Gastrocnemius medialis (tissue), 4 donors: ENCODE measurements around the gene TRIM14. TPM values are rescaled to one million over a fixed set of nuclear protein-coding genes. Genes with fewer than 3 reads are reported as not detected.
A peak's percentile ranks its signal among the peaks of the same experiment; 100 is the strongest.

Experiments
- ATAC-seq, 2 donors: fragments of 150-250 bp; one replicate each; pipeline ENCODE4 v1.9.1; 2016
- DNase-seq, 2 donors: peaks; one replicate each; pipeline ENCODE4 v3.0.0-alpha.2; 2019
- H3K27ac ChIP-seq, 4 donors: fragments of 200-600 bp; sonication (generic); 1 replicate in 1 of 4; 2 replicates in 3 of 4; pipeline ENCODE4 v1.5.1; 2016 to 2018; ENCODE audit warnings: mild to moderate bottlenecking in 2 of 4, moderate library complexity in 1 of 4
- H3K27me3 ChIP-seq, 3 donors: fragments of 200-600 bp; sonication (generic) in 2 of 3; 1 replicate in 1 of 3; 2 replicates in 2 of 3; pipeline versions ENCODE4 v1.5.1 to v1.6.0; 2016 to 2019; ENCODE audit warnings: mild to moderate bottlenecking in 1 of 3, moderate library complexity in 1 of 3
- H3K36me3 ChIP-seq, 2 donors: fragments of 200-600 bp; sonication (generic) in 1 of 2; one replicate each; pipeline ENCODE4 v1.5.1; 2017 to 2018
- H3K4me1 ChIP-seq, 2 donors: fragments of 200-600 bp; sonication (generic) in 1 of 2; one replicate each; pipeline ENCODE4 v1.5.1; 2016 to 2017; ENCODE audit warnings: mild to moderate bottlenecking in 2 of 2
- H3K4me3 ChIP-seq, 4 donors: fragments of 200-600 bp; sonication (generic) in 3 of 4; 1 replicate in 1 of 4; 2 replicates in 3 of 4; pipeline ENCODE4 v1.5.1; 2016 to 2019; ENCODE audit warnings: mild to moderate bottlenecking in 2 of 4
- H3K9me3 ChIP-seq, 3 donors: fragments of 200-600 bp; sonication (generic) in 2 of 3; 1 replicate in 1 of 3; 2 replicates in 2 of 3; pipeline ENCODE4 v1.5.1; 2016 to 2019
- CTCF ChIP-seq, 5 experiments: fragments of 450-650 bp in 3 of 5; fragments of 200-600 bp in 2 of 5; sonication (generic) in 2 of 5; IDR thresholded peaks in 4 of 5; conservative IDR thresholded peaks in 1 of 5; 1 replicate in 4 of 5; 2 replicates in 1 of 5; pipeline ENCODE4 v1.5.1; 2016 to 2019; ENCODE audit warnings: antibody characterized with exemption in 5 of 5, mild to moderate bottlenecking in 3 of 5, moderate library complexity in 3 of 5
- POLR2A ChIP-seq, 2 donors: fragments of 450-650 bp; IDR thresholded peaks; one replicate each; pipeline ENCODE4 v1.6.1; 2017; ENCODE audit warnings: antibody characterized with exemption in 2 of 2, mild to moderate bottlenecking in 2 of 2, moderate library complexity in 2 of 2
- in situ Hi-C, 4 donors: fragments of 200-750 bp; cut with MboI; loops; one replicate each; pipeline versions ENCODE4 v1.15.0 to v1.8.0; 2017; ENCODE audit warnings: low sequenced_read_pairs in 4 of 4
- intact Hi-C: fragments of 100-400 bp; cut with DNase I; formaldehyde crosslinking; loops from one replicate; pipeline ENCODE4 v1.15.1; 2023; ENCODE audit warnings: low total_unique reads
- total RNA-seq, 4 donors: library from RNA; depleted of rRNA; stranded (reverse); fragments of >200 nt; gene quantifications; one replicate each; pipeline versions ENCODE4 v1.1.0 to v1.2.3, GENCODE V29; 2016

TRIM14 gene
- total RNA-seq, 4 donors from 2014 or later: 1.1 to 3.2 (median 1.3) TPM

GRCh38 chr9:98075332-98075805 is 43.7 kb downstream of the TRIM14 start:
- Histone ChIP-seq H3K27me3 (no peaks in the 10 kb centered on the region), H3K9me3 (no peaks in the 10 kb centered on the region), H3K27ac (no peak overlapping the region), H3K36me3 (peaks cover 0 to 23% of the 10 kb centered on the region in 2 donors), H3K4me1 (peaks cover 6 to 7% of the 10 kb centered on the region in 2 donors), H3K4me3 (no peak overlapping the region)
- peak; percentile 33 to 70 for ATAC-seq
- intact Hi-C loops (no loop called here), in situ Hi-C loops (loop anchor here in 1 of 4 donors (10.0 kb wide), 1 partner anchor 189 kb away; no protein-coding TSS in a partner anchor)
- TF ChIP-seq CTCF (IDR thresholded peaks at IDR 0.05 in 4 of 5, conservative IDR thresholded peaks at IDR 0.05 in 1 of 5): no peak
- TF ChIP-seq POLR2A (IDR thresholded peaks at IDR 0.05): no peak
- no peak for DNase-seq

GRCh38 chr9:98074115-98074990 is 44.7 kb downstream of the TRIM14 start:
- TF ChIP-seq POLR2A (IDR thresholded peaks at IDR 0.05): no peak
- peak; percentile 64 to 88 (median 69) for TF ChIP-seq CTCF (IDR thresholded peaks at IDR 0.05 in 4 of 5, conservative IDR thresholded peaks at IDR 0.05 in 1 of 5)
- intact Hi-C loops: no loop called here
- Histone ChIP-seq H3K9me3 (no peaks in the 10 kb centered on the region), H3K4me1 (peaks cover 6 to 7% of the 10 kb centered on the region in 2 donors), H3K27me3 (no peaks in the 10 kb centered on the region), H3K36me3 (peaks cover 0 to 17% of the 10 kb centered on the region in 2 donors), H3K4me3 (no peak overlapping the region), H3K27ac (no peak overlapping the region)
- DNase-seq (peak; percentile 20 to 30), ATAC-seq (peak in 1 of 2 donors; percentile 63)
- in situ Hi-C loops: loop anchor here in 3 of 4 donors (10.0 to 25.0 kb wide), 3 partner anchors 188 to 713 kb away; partner anchors contain the start of genes ANKS6 (in 1 of the 3) and TBC1D2 (in 1 of the 3)

- TF ChIP-seq CTCF (IDR thresholded peaks at IDR 0.05 in 4 of 5, conservative IDR thresholded peaks at IDR 0.05 in 1 of 5) (no peak), POLR2A (IDR thresholded peaks at IDR 0.05) (no peak)
- H3K36me3 ChIP-seq: no peaks in the 10 kb centered on the region
- intact Hi-C loops (no loop called here), in situ Hi-C loops (loop anchor here in 3 of 4 donors (10.0 to 25.0 kb wide), 3 partner anchors 191 to 716 kb away; partner anchors contain the start of genes ANKS6 (in 1 of the 3) and TBC1D2 (in 1 of the 3))
- H3K27ac ChIP-seq: no peak overlapping the region
- no peak for ATAC-seq
- H3K4me1 ChIP-seq: peaks cover 6 to 7% of the 10 kb centered on the region in 2 donors
- DNase-seq: no peak
- no peaks in the 10 kb centered on the region for H3K9me3 ChIP-seq
- no peak overlapping the region for H3K4me3 ChIP-seq
- no peaks in the 10 kb centered on the region for H3K27me3 ChIP-seq
These were observed 47.3 kb downstream of the TRIM14 start for GRCh38 chr9:98071737-98072136.

GRCh38 chr9:98070704-98071103 is 48.3 kb downstream of the TRIM14 start:
- H3K4me3 ChIP-seq: no peak overlapping the region
- DNase-seq: no peak
- in situ Hi-C loops (loop anchor here in 3 of 4 donors (10.0 to 25.0 kb wide), 3 partner anchors 192 to 717 kb away; partner anchors contain the start of genes ANKS6 (in 1 of the 3) and TBC1D2 (in 1 of the 3)), intact Hi-C loops (no loop called here)
- no peaks in the 10 kb centered on the region for H3K9me3 ChIP-seq
- H3K4me1 ChIP-seq: peaks cover 6 to 7% of the 10 kb centered on the region in 2 donors
- ATAC-seq: no peak
- no peak overlapping the region for H3K27ac ChIP-seq
- TF ChIP-seq CTCF (IDR thresholded peaks at IDR 0.05 in 4 of 5, conservative IDR thresholded peaks at IDR 0.05 in 1 of 5) (no peak), POLR2A (IDR thresholded peaks at IDR 0.05) (no peak)
- no peaks in the 10 kb centered on the region for H3K36me3 ChIP-seq
- H3K27me3 ChIP-seq: no peaks in the 10 kb centered on the region
